Measurements from ENCODE around the gene CMTM8.

Gene CMTM8

DNA sequence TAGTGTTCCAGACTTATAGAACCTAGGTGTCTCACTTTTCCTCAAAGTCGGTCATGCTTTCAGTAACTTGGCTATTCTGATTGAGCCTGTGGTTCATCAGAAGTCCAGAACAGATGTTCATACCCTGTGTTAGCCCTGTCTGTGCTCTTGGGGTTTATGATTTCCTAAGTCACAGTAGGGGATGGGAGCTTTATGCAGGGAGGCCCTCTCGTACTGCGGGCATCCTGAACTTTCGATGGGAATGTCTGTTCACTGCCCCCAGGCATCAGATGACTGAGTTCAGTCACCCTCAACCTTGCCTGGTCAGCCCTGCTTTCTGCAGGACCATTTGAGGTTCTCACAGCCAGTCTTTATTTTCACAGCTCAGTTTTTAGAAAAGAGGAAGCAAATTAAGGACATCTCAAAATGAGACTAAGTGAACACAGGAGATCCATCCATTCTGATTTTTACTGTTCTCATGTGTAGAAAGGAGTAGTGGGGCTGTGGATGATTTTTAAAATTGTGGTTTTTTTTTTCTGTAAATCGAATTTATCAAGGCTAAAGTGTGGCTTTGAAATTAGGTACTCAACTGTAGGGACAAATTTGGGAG is 71.3 kb downstream of the CMTM8 start:
- Histone ChIP-seq H3K36me3 (ENCODE audit: control insufficient read depth, insufficient read depth, low read length, severe bottlenecking) (no peaks in the 10 kb centered on the region), H3K9me3 (ENCODE audit: control insufficient read depth, low read length) (no peaks in the 10 kb centered on the region), H3K27me3 (replicated peaks; ENCODE audit: control insufficient read depth, insufficient read depth, low read length) (peaks cover 17% of the 10 kb centered on the region), H3K4me1 (ENCODE audit: control insufficient read depth, insufficient read depth, low read length) (peaks cover 15% of the 10 kb centered on the region), H3K4me3 (ENCODE audit: low read length) (no peak overlapping the region), H3K9ac (ENCODE audit: low read length) (no peak overlapping the region)
- no peak for DNase-seq (ENCODE audit: low read depth)

DNA sequence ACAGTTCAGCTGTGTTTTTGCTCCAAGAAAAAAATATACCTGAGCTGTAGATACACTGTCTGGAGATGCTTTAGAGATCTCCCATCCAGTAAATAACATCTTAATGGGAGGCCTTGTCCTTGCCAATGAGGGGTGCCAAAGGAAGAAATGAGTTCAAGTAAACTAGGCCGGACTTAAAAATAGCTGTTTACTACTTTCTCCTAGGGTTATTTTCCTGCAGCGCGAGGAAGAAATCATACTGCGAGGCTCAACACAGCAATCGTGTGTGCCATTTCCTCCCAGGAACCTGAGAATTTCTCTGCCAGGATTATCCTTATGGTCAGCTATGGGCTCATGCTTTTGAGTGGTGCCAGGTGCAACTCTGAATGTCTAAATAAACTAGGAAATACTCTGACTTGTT is 71.9 kb downstream of the CMTM8 start:
- H3K9me3 ChIP-seq (ENCODE audit: control insufficient read depth, low read length): no peaks in the 10 kb centered on the region
- no peak for DNase-seq (ENCODE audit: low read depth)
- H3K4me1 ChIP-seq (ENCODE audit: control insufficient read depth, insufficient read depth, low read length): peaks cover 10% of the 10 kb centered on the region
- H3K9ac ChIP-seq (ENCODE audit: low read length): no peak overlapping the region
- no peaks in the 10 kb centered on the region for H3K36me3 ChIP-seq (ENCODE audit: control insufficient read depth, insufficient read depth, low read length, severe bottlenecking)
- peaks cover 17% of the 10 kb centered on the region for H3K27me3 ChIP-seq (replicated peaks; ENCODE audit: control insufficient read depth, insufficient read depth, low read length)
- H3K4me3 ChIP-seq (ENCODE audit: low read length): no peak overlapping the region

DNA sequence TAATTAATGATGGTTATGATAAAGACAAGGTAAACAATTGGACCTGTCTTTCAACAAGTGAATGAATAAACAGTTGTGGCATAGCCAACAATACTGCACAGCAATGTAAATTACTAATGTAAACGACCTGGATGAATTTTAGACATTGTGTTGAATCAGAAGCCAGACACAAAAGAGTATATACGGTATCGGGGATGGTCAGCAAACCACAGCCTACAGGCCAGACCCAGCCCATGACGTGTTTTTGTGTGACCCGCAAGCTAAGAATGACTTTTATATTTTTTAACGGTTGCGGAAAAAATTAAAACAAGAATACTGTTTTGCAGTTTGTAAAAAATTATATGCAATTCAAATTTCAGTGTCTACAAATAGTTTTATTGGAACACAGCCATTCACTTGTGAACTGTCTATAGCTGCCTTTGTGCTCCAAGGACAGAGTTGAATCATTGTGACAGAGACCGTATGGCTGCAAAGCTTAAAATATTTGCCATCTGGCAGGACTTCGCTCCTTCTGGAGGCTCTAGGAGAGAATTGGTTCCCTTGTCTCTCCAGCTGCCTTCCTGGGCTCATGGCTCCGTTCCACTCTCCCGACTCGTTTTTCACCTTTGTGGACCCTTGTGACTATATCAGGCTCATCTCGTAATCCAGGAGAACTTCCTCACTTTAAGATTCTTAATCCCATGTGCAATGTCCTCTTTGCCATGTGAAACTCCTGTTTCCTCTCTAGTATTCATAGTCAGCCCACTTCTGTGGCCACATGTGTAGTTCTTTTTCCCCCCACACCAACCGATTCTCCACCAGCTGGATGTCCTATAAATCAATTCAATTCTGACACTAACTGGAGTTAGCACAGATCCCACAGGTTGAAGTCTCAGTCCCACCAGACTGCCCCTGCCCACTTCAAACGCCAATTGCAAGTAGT is 72.7 kb downstream of the CMTM8 start:
- Histone ChIP-seq H3K4me1 (ENCODE audit: control insufficient read depth, insufficient read depth, low read length) (peaks cover 2% of the 10 kb centered on the region), H3K9me3 (ENCODE audit: control insufficient read depth, low read length) (no peaks in the 10 kb centered on the region), H3K4me3 (ENCODE audit: low read length) (no peak overlapping the region), H3K36me3 (ENCODE audit: control insufficient read depth, insufficient read depth, low read length, severe bottlenecking) (no peaks in the 10 kb centered on the region), H3K27me3 (replicated peaks; ENCODE audit: control insufficient read depth, insufficient read depth, low read length) (peaks cover 17% of the 10 kb centered on the region), H3K9ac (ENCODE audit: low read length) (no peak overlapping the region)
- DNase-seq (ENCODE audit: low read depth): no peak

DNA sequence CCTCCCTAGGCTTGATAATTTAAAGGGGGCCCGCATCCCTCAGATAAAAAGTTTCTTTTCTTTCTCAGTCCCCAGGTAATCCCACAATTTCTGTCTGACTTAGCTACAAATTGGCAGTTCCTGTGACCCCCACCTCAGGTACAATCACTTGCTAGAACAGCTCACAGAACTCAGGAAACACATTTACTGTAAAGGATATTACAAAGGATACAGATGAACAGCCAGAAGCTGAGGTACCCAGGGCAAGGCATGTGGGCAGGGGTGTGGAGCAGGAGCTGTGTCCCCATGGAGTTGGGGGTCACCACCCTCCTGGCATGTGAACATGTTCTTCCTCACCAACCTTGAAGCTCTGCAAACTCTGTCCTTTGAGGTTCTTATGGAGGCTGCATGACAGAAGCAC is 73.8 kb downstream of the CMTM8 start:
- Histone ChIP-seq H3K9ac (ENCODE audit: low read length) (no peak overlapping the region), H3K4me3 (ENCODE audit: low read length) (no peak overlapping the region), H3K36me3 (ENCODE audit: control insufficient read depth, insufficient read depth, low read length, severe bottlenecking) (no peaks in the 10 kb centered on the region), H3K27me3 (replicated peaks; ENCODE audit: control insufficient read depth, insufficient read depth, low read length) (peaks cover 17% of the 10 kb centered on the region), H3K4me1 (ENCODE audit: control insufficient read depth, insufficient read depth, low read length) (peaks cover 2% of the 10 kb centered on the region), H3K9me3 (ENCODE audit: control insufficient read depth, low read length) (no peaks in the 10 kb centered on the region)
- no peak for DNase-seq (ENCODE audit: low read depth)

DNA sequence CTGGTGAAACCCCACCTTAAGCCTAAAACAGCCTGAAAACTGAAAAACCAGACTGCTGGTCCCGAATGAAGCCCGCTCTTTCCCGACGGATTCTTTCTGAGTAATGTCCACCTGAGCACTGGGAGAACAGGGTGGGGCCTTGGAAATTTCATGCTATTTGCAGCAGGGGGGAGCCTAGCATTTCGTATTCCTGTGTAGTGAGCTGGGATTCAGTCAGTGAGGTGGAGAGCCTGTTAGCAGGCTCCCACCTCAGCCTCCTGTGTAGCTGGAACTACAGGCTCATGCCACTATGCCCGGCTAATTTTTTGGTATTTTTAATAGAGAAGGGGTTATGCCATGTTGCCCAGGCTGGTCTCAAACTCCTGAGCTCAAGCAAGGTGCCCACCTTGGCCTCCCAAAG is 74.7 kb downstream of the CMTM8 start:
- no peak overlapping the region for H3K4me3 ChIP-seq (ENCODE audit: low read length)
- peaks cover 2% of the 10 kb centered on the region for H3K4me1 ChIP-seq (ENCODE audit: control insufficient read depth, insufficient read depth, low read length)
- H3K27me3 ChIP-seq (replicated peaks; ENCODE audit: control insufficient read depth, insufficient read depth, low read length): peaks cover 15% of the 10 kb centered on the region
- no peaks in the 10 kb centered on the region for H3K9me3 ChIP-seq (ENCODE audit: control insufficient read depth, low read length)
- no peaks in the 10 kb centered on the region for H3K36me3 ChIP-seq (ENCODE audit: control insufficient read depth, insufficient read depth, low read length, severe bottlenecking)
- DNase-seq (ENCODE audit: low read depth): no peak
- H3K9ac ChIP-seq (ENCODE audit: low read length): no peak overlapping the region

DNA sequence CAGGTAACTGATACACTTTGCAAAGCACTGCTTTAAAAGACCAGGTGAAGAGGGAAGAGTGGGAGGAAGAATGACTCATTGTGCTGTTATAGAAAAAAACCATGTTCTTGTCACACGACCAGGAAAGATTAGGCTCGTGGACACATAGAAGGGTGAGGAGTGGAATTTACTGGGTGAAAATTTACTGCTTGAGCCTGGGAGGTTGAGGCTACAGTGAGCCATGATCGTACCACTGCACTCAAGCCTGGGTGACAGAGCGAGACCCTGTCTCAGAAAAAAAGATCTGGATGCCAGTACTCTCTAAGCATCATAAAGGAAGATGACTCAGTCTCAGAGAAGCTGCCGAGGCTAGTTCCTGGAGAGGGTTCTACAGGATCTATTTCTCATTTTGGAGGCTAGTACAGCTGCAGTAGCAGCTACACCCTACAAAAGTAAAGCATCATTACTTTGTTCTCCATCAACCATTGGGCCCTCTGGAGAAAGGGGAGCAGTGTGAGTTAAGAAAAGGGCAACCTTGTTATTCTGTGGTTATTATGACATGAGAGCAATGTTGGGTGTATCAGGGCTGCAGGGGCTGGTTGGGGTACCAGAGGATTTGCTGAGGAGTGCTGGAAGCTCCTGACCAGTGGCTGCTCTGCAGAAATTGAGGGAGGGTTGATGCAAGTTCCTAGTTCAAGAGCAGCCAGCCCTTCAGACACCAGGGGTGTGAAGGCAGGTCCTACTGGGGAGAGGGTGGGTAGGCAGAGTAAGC is 75.4 kb downstream of the CMTM8 start:
- DNase-seq (ENCODE audit: low read depth): peak; percentile 28
- peaks cover 2% of the 10 kb centered on the region for H3K4me1 ChIP-seq (ENCODE audit: control insufficient read depth, insufficient read depth, low read length)
- no peak overlapping the region for H3K4me3 ChIP-seq (ENCODE audit: low read length)
- peaks cover 13% of the 10 kb centered on the region for H3K27me3 ChIP-seq (replicated peaks; ENCODE audit: control insufficient read depth, insufficient read depth, low read length)
- no peak overlapping the region for H3K9ac ChIP-seq (ENCODE audit: low read length)
- H3K9me3 ChIP-seq (ENCODE audit: control insufficient read depth, low read length): no peaks in the 10 kb centered on the region
- H3K36me3 ChIP-seq (ENCODE audit: control insufficient read depth, insufficient read depth, low read length, severe bottlenecking): no peaks in the 10 kb centered on the region

DNA sequence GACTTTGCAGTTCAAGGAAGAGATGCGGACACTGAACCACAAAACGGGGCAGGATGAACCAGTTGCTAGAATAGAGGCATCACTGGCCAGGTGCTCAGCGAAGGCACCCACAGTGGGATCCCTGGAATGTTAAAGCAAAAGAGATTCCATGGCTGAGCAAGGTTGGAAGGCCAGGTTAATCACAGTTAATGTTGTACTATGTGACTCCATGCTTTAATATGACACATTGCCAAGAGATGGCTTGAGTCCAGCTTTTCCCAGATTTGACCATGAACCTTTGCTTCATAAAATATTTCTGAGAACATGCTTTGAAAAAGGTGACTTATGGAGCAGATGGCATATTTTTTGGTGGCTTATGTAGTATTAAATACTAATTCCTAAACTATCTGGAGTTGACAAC is 77.0 kb downstream of the CMTM8 start:
- no peak for DNase-seq (ENCODE audit: low read depth)
- Histone ChIP-seq H3K4me1 (ENCODE audit: control insufficient read depth, insufficient read depth, low read length) (peaks cover 2% of the 10 kb centered on the region), H3K9me3 (ENCODE audit: control insufficient read depth, low read length) (no peaks in the 10 kb centered on the region), H3K27me3 (replicated peaks; ENCODE audit: control insufficient read depth, insufficient read depth, low read length) (peaks cover 13% of the 10 kb centered on the region), H3K4me3 (ENCODE audit: low read length) (no peak overlapping the region), H3K36me3 (ENCODE audit: control insufficient read depth, insufficient read depth, low read length, severe bottlenecking) (no peaks in the 10 kb centered on the region), H3K9ac (ENCODE audit: low read length) (no peak overlapping the region)

DNA sequence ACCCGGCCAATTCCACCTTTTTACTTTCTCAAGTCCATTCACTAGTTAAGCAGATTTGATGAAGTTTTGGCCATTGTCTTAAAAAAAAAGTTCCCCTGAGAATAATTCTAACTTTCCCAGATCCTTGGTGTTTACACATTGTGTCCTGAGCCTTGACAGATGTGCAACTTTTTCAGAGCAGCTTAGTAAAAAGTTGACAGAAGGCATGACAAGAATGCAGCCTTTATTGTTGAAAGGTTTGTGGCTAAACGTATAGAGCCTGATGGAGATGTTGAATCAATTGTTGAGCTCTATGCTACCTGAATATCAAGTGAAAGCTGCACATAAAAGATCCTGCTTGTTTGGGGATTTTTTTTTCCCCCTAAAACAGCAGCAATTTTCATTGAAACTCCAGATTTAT is 77.8 kb downstream of the CMTM8 start:
- H3K9me3 ChIP-seq (ENCODE audit: control insufficient read depth, low read length): no peaks in the 10 kb centered on the region
- H3K4me1 ChIP-seq (ENCODE audit: control insufficient read depth, insufficient read depth, low read length): peaks cover 2% of the 10 kb centered on the region
- no peaks in the 10 kb centered on the region for H3K36me3 ChIP-seq (ENCODE audit: control insufficient read depth, insufficient read depth, low read length, severe bottlenecking)
- no peak for DNase-seq (ENCODE audit: low read depth)
- peaks cover 13% of the 10 kb centered on the region for H3K27me3 ChIP-seq (replicated peaks; ENCODE audit: control insufficient read depth, insufficient read depth, low read length)
- no peak overlapping the region for H3K9ac ChIP-seq (ENCODE audit: low read length)
- no peak overlapping the region for H3K4me3 ChIP-seq (ENCODE audit: low read length)

DNA sequence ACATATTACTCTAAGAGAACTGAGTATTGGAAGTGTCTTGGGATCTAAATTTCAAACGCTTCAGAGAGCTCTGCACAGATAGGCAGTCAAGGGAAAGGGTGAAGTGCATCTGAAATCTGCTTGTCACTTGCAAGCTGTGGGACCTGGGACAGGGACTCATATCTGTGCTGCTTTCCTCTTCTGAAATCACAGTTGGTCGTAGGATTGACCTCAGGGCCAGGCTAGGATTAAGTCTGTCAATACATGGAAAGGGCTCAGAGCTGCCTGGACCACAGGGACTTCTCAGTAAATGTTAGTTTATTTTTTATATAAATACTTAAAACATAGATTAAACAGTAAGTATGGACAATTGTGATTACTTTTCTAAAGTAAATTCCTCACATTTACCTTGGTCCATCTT is 78.5 kb downstream of the CMTM8 start:
- DNase-seq (ENCODE audit: low read depth): no peak
- H3K9me3 ChIP-seq (ENCODE audit: control insufficient read depth, low read length): no peaks in the 10 kb centered on the region
- H3K4me3 ChIP-seq (ENCODE audit: low read length): no peak overlapping the region
- no peaks in the 10 kb centered on the region for H3K36me3 ChIP-seq (ENCODE audit: control insufficient read depth, insufficient read depth, low read length, severe bottlenecking)
- no peak overlapping the region for H3K9ac ChIP-seq (ENCODE audit: low read length)
- H3K27me3 ChIP-seq (replicated peaks; ENCODE audit: control insufficient read depth, insufficient read depth, low read length): peaks cover 12% of the 10 kb centered on the region
- peaks cover 2% of the 10 kb centered on the region for H3K4me1 ChIP-seq (ENCODE audit: control insufficient read depth, insufficient read depth, low read length)

DNA sequence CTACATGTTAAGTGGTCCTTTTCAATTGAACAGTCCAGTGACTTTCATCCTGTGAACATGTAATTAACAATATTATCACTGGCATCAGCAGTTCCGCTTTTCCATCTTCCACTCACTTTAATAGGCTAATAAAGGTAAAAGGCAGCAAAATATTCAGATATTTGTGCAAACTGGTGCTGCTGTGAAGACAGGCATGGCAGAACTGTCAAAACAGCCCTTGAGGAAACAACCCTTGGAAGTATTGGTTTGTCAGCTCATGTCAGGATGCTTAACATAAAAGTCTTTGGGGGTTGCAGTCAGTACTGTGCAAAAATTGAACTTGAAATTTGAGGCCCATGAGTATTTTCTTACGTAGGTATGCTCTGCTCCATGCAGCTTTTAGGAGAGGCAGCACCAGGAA is 81.1 kb downstream of the CMTM8 start:
- Histone ChIP-seq H3K9ac (ENCODE audit: low read length) (no peak overlapping the region), H3K27me3 (replicated peaks; ENCODE audit: control insufficient read depth, insufficient read depth, low read length) (peaks cover 3% of the 10 kb centered on the region), H3K36me3 (ENCODE audit: control insufficient read depth, insufficient read depth, low read length, severe bottlenecking) (no peaks in the 10 kb centered on the region), H3K9me3 (ENCODE audit: control insufficient read depth, low read length) (no peaks in the 10 kb centered on the region), H3K4me3 (ENCODE audit: low read length) (no peak overlapping the region), H3K4me1 (ENCODE audit: control insufficient read depth, insufficient read depth, low read length) (peaks cover 7% of the 10 kb centered on the region)
- DNase-seq (ENCODE audit: low read depth): no peak

DNA sequence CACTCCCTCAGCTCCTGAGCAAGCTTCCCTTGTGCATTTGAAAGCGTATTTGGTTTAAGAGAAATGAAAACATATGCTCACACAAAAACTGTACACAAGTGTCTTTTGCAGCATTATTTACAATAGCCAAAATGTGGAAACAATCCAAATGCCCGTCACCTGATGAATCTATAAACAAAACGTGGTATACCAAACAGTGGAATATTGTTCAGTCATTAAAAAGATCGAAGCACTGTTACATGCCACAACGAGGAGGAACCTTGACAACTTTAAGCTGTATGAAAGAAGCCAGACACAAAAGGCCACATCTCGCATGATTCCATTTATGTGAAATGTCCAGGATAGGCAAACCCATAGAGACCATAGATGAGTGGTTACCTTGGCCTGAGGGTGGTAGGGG is 81.6 kb downstream of the CMTM8 start:
- no peak for DNase-seq (ENCODE audit: low read depth)
- Histone ChIP-seq H3K36me3 (ENCODE audit: control insufficient read depth, insufficient read depth, low read length, severe bottlenecking) (no peaks in the 10 kb centered on the region), H3K4me3 (ENCODE audit: low read length) (no peak overlapping the region), H3K9ac (ENCODE audit: low read length) (no peak overlapping the region), H3K27me3 (replicated peaks; ENCODE audit: control insufficient read depth, insufficient read depth, low read length) (peaks cover 3% of the 10 kb centered on the region), H3K4me1 (ENCODE audit: control insufficient read depth, insufficient read depth, low read length) (peaks cover 12% of the 10 kb centered on the region), H3K9me3 (ENCODE audit: control insufficient read depth, low read length) (no peaks in the 10 kb centered on the region)

Data from adipocyte (in vitro differentiated cells).